Pons (tissue), 1 donor: Measurements from ENCODE around the gene ARMH1.
"Not testable (repeated sequence)": the region's sequence is repeated elsewhere in the genome, so short reads cannot be mapped to it uniquely, and the experiment has no call there.

ENCODE experiments used
- DNase-seq: peaks from one replicate; pipeline ENCODE4 v3.0.0-alpha.2; 2016; ENCODE audit warnings: low spot score

Gene ARMH1

DNA sequence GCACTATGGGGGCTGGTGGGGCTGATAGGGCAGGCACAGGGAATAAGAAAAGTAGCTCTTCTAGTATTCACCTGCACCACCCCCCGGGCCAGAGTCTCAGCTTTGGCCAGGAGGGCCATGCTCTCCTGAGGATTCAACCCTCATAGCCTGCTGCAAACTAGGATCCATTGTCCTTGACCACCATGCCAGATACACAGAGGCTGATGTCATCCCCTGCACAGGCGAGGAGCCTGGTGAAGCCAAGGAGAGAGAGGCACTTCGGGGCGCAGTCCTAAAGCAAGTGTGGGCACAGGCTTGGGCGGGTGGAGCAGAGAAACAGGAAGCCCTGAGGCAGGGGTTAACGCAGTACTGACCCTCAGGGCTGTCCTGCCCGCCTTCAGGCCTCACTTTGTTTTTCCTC, 29.7 kb upstream of the ARMH1 start:
- DNase-seq: peak; percentile 57

- peak; percentile 95 for DNase-seq
Observed at GRCh38 chr1:44645476-44646244, 28.9 kb upstream of the ARMH1 start.

- DNase-seq: no peak
Observed at GRCh38 chr1:44646261-44647110, 28.0 kb upstream of the ARMH1 start.

- no peak for DNase-seq
Observed at GRCh38 chr1:44647896-44648295, 26.6 kb upstream of the ARMH1 start.

- no peak for DNase-seq
Observed at GRCh38 chr1:44648529-44649250, 25.8 kb upstream of the ARMH1 start.

- DNase-seq: no peak
Observed at GRCh38 chr1:44649788-44650158, 24.7 kb upstream of the ARMH1 start.

- peak; percentile 44 for DNase-seq
Observed at GRCh38 chr1:44650159-44650831, 24.2 kb upstream of the ARMH1 start.

DNA sequence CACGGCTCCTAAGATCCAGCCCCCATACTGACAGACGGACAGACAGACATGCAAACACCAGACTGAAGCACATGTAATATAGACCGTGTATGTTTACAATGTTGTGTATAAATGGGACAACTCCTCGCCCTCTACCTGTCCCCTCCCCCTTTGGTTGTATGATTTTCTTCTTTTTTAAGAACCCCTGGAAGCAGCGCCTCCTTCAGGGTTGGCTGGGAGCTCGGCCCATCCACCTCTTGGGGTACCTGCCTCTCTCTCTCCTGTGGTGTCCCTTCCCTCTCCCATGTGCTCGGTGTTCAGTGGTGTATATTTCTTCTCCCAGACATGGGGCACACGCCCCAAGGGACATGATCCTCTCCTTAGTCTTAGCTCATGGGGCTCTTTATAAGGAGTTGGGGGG, 23.4 kb upstream of the ARMH1 start:
- no peak for DNase-seq

GRCh38 chr1:44652445-44653106, 21.9 kb upstream of the ARMH1 start:
- DNase-seq: peak; percentile 85

GRCh38 chr1:44653107-44653964, 21.2 kb upstream of the ARMH1 start:
- DNase-seq: no peak

DNA sequence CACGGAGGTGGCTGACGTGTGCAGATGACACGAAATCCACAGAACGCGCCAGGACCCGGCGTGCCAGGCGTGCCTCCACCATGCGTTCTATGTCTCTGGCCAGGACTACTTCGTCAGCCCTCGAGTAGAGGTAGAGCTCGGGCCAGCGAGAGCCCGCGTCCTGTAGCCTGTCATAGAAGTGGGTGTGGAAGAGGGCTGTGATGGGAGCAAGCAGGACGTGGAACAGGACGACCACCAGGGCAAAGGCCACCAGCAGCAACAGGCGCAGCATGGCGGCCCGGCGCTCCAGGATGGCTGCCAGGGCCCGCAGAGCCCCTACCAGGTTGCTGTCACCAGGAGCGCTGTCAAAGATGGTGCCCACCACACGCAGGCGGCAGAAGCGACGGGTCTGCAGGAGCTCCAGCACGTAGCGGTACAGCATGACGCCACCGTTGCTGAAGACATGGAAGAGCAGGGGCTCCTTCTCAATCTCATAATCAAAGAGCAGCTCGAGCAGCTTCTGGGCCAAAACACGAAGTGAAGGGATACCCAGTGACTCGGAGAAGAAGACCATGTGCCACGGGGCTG, 19.8 kb upstream of the ARMH1 start:
- DNase-seq: no peak

- no peak for DNase-seq
Observed at GRCh38 chr1:44655609-44656008, 18.9 kb upstream of the ARMH1 start.

- no peak for DNase-seq
Observed at GRCh38 chr1:44659566-44659965, 14.9 kb upstream of the ARMH1 start.

GRCh38 chr1:44660176-44660575, 14.3 kb upstream of the ARMH1 start:
- DNase-seq: peak; percentile 87

- DNase-seq: no peak
Observed at GRCh38 chr1:44661781-44662682, 12.5 kb upstream of the ARMH1 start.

GRCh38 chr1:44662683-44663030, 11.9 kb upstream of the ARMH1 start:
- no peak for DNase-seq

DNA sequence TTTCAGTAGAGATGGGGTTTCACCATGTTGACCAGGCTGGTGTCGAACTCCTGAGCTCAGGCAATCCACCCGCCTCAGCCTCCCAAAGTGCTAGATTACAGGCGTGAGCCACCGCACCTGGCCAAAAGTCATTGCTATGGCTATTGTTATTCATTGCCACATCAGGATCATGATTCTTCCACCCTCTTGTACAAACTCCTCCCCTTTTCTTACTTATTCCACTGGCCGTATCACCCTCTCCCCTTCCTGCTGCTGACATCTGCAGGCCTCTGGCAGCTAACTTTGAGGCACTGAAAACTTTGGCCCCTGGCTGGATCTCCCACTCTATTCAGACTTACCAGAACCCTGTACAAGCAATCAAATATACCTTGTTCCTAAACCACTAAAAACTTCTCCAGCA, 11.1 kb upstream of the ARMH1 start:
- DNase-seq: no peak

DNA sequence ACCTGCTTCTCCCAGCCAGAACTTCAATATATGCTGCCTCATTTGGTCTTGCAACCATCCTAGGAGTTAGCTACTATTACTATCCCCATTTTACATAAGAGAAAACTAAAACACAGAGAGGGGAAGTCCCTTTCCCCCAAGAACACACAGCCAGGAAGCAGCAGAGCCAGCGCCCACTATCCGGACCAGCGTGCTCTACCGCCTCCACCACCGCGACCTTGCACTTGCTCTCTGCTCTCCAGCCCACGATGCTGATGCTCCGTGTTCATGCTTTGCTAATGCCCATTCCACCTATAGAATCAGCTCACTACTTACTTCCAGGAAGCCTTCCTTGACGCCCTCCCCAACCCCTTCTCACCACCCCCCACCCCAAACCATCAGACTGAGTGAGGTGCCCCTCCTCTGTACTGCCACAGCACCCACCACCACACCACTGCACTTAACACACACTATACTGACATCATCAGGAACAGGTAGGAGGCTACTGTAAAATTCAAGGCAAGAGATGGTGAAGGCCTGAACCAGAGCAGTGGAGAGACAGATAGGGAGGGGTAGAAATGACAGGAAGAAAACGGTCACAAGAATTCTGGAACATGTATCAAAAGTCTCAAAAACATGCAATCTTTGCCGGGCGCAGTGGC, 9.7 kb upstream of the ARMH1 start:
- no peak for DNase-seq

- DNase-seq: not testable (repeated sequence)
Observed at GRCh38 chr1:44666719-44667118, 7.8 kb upstream of the ARMH1 start.
